H9 (cell line): ENCODE results near the gene COLEC12. TPM values are rescaled to one million over a fixed set of nuclear protein-coding genes. Genes with fewer than 3 reads are reported as not detected.

Source experiments
- DNase-seq: peaks from one replicate; pipeline ENCODE4 v3.0.0-alpha.2; 2017
- H2AFZ ChIP-seq: one replicate; pipeline ENCODE4 v1.6.1; 2013; ENCODE audit warnings: mild to moderate bottlenecking, low read length, control low read depth, moderate library complexity
- H2AK5ac ChIP-seq: 2 replicates; pipeline ENCODE4 v1.6.1; 2013; ENCODE audit warnings: low read length, control low read depth, mixed read lengths; ENCODE audit not compliant: insufficient read length
- H2BK120ac ChIP-seq: one replicate; pipeline ENCODE4 v1.6.1; 2013; ENCODE audit warnings: low read depth, mild to moderate bottlenecking, low read length, control low read depth, inconsistent platforms; ENCODE audit not compliant: poor library complexity, severe bottlenecking
- H2BK12ac ChIP-seq: 2 replicates; pipeline ENCODE4 v1.6.1; 2013; ENCODE audit warnings: low read length, control low read depth, mixed read lengths, low read depth; ENCODE audit not compliant: insufficient read length
- H2BK15ac ChIP-seq: 2 replicates; pipeline ENCODE4 v1.6.1; 2013; ENCODE audit warnings: low read depth, low read length, control low read depth
- H2BK20ac ChIP-seq: one replicate; pipeline ENCODE4 v1.6.1; 2013; ENCODE audit warnings: low read depth, mild to moderate bottlenecking, low read length, control low read depth, inconsistent platforms; ENCODE audit not compliant: poor library complexity, severe bottlenecking
- H2BK5ac ChIP-seq: 2 replicates; pipeline ENCODE4 v1.6.1; 2013; ENCODE audit warnings: low read length, control low read depth, mixed read lengths; ENCODE audit not compliant: insufficient read length
- H3K14ac ChIP-seq: 2 replicates; pipeline ENCODE4 v1.6.1; 2013; ENCODE audit warnings: low read length, control low read depth; ENCODE audit not compliant: insufficient read depth
- H3K18ac ChIP-seq: 2 replicates; pipeline ENCODE4 v1.6.1; 2013; ENCODE audit warnings: low read depth, mild to moderate bottlenecking, mixed read lengths, low read length, control low read depth; ENCODE audit not compliant: insufficient read length
- H3K23ac ChIP-seq: 2 replicates; pipeline ENCODE4 v1.6.1; 2013; ENCODE audit warnings: low read length, control low read depth, mixed read lengths, low read depth; ENCODE audit not compliant: insufficient read length
- H3K23me2 ChIP-seq: 2 replicates; pipeline ENCODE4 v1.6.1; 2013; ENCODE audit warnings: low read depth, mild to moderate bottlenecking, mixed read lengths, low read length, control low read depth; ENCODE audit not compliant: insufficient read length, poor library complexity, severe bottlenecking
- H3K27ac ChIP-seq: 2 replicates; pipeline ENCODE4 v1.5.1; 2013; ENCODE audit warnings: low read length, control low read depth, mixed read lengths, low read depth; ENCODE audit not compliant: insufficient read length
- H3K27me3 ChIP-seq: 2 replicates; pipeline ENCODE4 v1.6.1; 2013; ENCODE audit warnings: low read length, control low read depth, inconsistent platforms; ENCODE audit not compliant: insufficient read depth
- H3K4ac ChIP-seq: 2 replicates; pipeline ENCODE4 v1.6.1; 2013; ENCODE audit warnings: low read depth, mild to moderate bottlenecking, control low read depth, inconsistent platforms, low read length, moderate library complexity
- H3K4me1 ChIP-seq: 2 replicates; pipeline ENCODE4 v1.6.1; 2013; ENCODE audit warnings: low read length, control low read depth, inconsistent platforms; ENCODE audit not compliant: insufficient read depth
- H3K4me2 ChIP-seq: 2 replicates; pipeline ENCODE4 v1.6.1; 2013; ENCODE audit warnings: low read length, control low read depth, mixed read lengths; ENCODE audit not compliant: insufficient read length, insufficient read depth
- H3K56ac ChIP-seq: 2 replicates; pipeline ENCODE4 v1.6.1; 2013; ENCODE audit warnings: low read depth, mild to moderate bottlenecking, mixed read lengths, low read length, control low read depth; ENCODE audit not compliant: insufficient read length
- H3K79me1 ChIP-seq: 2 replicates; pipeline ENCODE4 v1.6.1; 2013; ENCODE audit warnings: low read depth, mild to moderate bottlenecking, moderate library complexity, low read length, control low read depth, inconsistent platforms; ENCODE audit not compliant: insufficient read depth, poor library complexity, severe bottlenecking
- H3K79me2 ChIP-seq: 2 replicates; pipeline ENCODE4 v1.6.1; 2013; ENCODE audit warnings: low read length, control low read depth, inconsistent platforms; ENCODE audit not compliant: insufficient read depth
- H3K9ac ChIP-seq: 2 replicates; pipeline ENCODE4 v1.6.1; 2013; ENCODE audit warnings: low read length, control low read depth, mixed read lengths; ENCODE audit not compliant: insufficient read length; ENCODE audit errors: extremely low read depth
- H3K9me3 ChIP-seq: one replicate; pipeline ENCODE4 v1.6.1; 2013; ENCODE audit warnings: low read depth, low read length, inconsistent platforms; ENCODE audit not compliant: control insufficient read depth
- H3T11ph ChIP-seq: one replicate; pipeline ENCODE4 v1.6.1; 2013; ENCODE audit warnings: mild to moderate bottlenecking, low read length, control low read depth, inconsistent platforms
- H4K20me1 ChIP-seq: one replicate; pipeline ENCODE4 v1.6.1; 2013; ENCODE audit not compliant: control insufficient read depth, insufficient read length, insufficient read depth
- H4K5ac ChIP-seq: 2 replicates; pipeline ENCODE4 v1.6.1; 2013; ENCODE audit warnings: low read depth, mild to moderate bottlenecking, mixed read lengths, low read length, control low read depth; ENCODE audit not compliant: insufficient read length
- H4K8ac ChIP-seq: replicated peaks from 2 replicates; pipeline ENCODE4 v1.6.1; 2013; ENCODE audit warnings: low read length, control low read depth, mixed read lengths, low read depth; ENCODE audit not compliant: insufficient read length
- H4K91ac ChIP-seq: 2 replicates; pipeline ENCODE4 v1.6.1; 2013; ENCODE audit warnings: low read depth, mild to moderate bottlenecking, moderate library complexity, mixed read lengths, low read length, control low read depth; ENCODE audit not compliant: insufficient read length
- H3K27ac Mint-ChIP-seq, 3 experiments: 2 replicates in 2 of 3; 3 replicates in 1 of 3; pipeline ENCODE4 v1.8.0; 2020 to 2021; ENCODE audit warnings: mixed read lengths in 3 of 3, mild to moderate bottlenecking in 1 of 3, moderate library complexity in 1 of 3
- H3K27me3 Mint-ChIP-seq: 2 replicates; pipeline ENCODE4 v1.8.0; 2021; ENCODE audit warnings: low read depth, mild to moderate bottlenecking, moderate library complexity, mixed read lengths
- H3K36me3 Mint-ChIP-seq, 3 experiments: 2 replicates in 2 of 3; 3 replicates in 1 of 3; pipeline ENCODE4 v1.8.0; 2020 to 2021; ENCODE audit warnings: low read depth in 3 of 3, mixed read lengths in 3 of 3; ENCODE audit not compliant: insufficient read depth in 1 of 3
- H3K4me1 Mint-ChIP-seq, 2 experiments: 2 replicates each; pipeline ENCODE4 v1.8.0; 2020; ENCODE audit warnings: mixed read lengths in 2 of 2
- H3K4me3 Mint-ChIP-seq, 2 experiments: 2 replicates in 1 of 2; 3 replicates in 1 of 2; pipeline ENCODE4 v1.8.0; 2020 to 2021; ENCODE audit warnings: mild to moderate bottlenecking in 2 of 2, mixed read lengths in 2 of 2, moderate library complexity in 1 of 2
- H3K9me3 Mint-ChIP-seq, 2 experiments: 2 replicates in 1 of 2; 3 replicates in 1 of 2; pipeline ENCODE4 v1.8.0; 2020; ENCODE audit warnings: mild to moderate bottlenecking in 2 of 2, mixed read lengths in 2 of 2, moderate library complexity in 1 of 2
- CTCF ChIP-seq: fragments of 200-600 bp; sonication (generic); conservative IDR thresholded peaks from 3 replicates; pipeline ENCODE4 v1.8.0; 2021; ENCODE audit warnings: antibody characterized with exemption, mild to moderate bottlenecking
- WGBS: extraction: QIAGEN DNeasy Blood & Tissue Kit; methylation state at CpG from one replicate; pipeline ENCODE4 v1.1.7; 2013; ENCODE audit warnings: missing lambda C conversion rate, low lambda C conversion rate, mixed read lengths; ENCODE audit not compliant: insufficient read length; ENCODE audit errors: extremely low coverage; 5-methylcytosine and 5-hydroxymethylcytosine counted together
- total RNA-seq: library from RNA; stranded (reverse); gene quantifications from 2 replicates; pipeline ENCODE4 v1.2.1, GENCODE V29; 2021

The COLEC12 gene
- total RNA-seq, 1 experiment from 2014 or later, result 0.70 TPM

GRCh38 chr18:388200-388599, 112.3 kb downstream of the COLEC12 start:
- Histone ChIP-seq H3K27ac (no peak overlapping the region), H3K79me2 (no peaks in the 10 kb centered on the region), H2BK5ac (no peak overlapping the region), H3K4ac (no peak overlapping the region), H2AFZ (no peak overlapping the region), H3K18ac (no peak overlapping the region), H2BK12ac (no peak overlapping the region), H4K91ac (no peak overlapping the region), H2AK5ac (no peak overlapping the region), H4K20me1 (no peaks in the 10 kb centered on the region), H4K5ac (no peak overlapping the region), H2BK15ac (no peak overlapping the region), H3K14ac (no peak overlapping the region), H3K9me3 (no peaks in the 10 kb centered on the region), H3K23me2 (no peaks in the 10 kb centered on the region), H3K4me2 (no peak overlapping the region), H3K27me3 (no peaks in the 10 kb centered on the region; the same call in 1 of the 2 replicates), H3K23ac (no peak overlapping the region), H2BK20ac (no peak overlapping the region), H4K8ac (no peak overlapping the region), H3T11ph (no peak overlapping the region), H2BK120ac (no peak overlapping the region), H3K9ac (no peak overlapping the region), H3K79me1 (no peaks in the 10 kb centered on the region), H3K4me1 (no peaks in the 10 kb centered on the region), H3K56ac (no peak overlapping the region)
- H3K27ac Mint-ChIP-seq, result no peak overlapping the region
- no peak for DNase-seq
- H3K4me1 Mint-ChIP-seq, result peaks cover 3 to 4% of the 10 kb centered on the region in 2 experiments; a peak in 2 of 4 replicates
- no peak overlapping the region for H3K4me3 Mint-ChIP-seq
- no peak for TF ChIP-seq CTCF
- no CpG with 5 or more reads among the region's 5 CpGs for WGBS
- H3K27me3 Mint-ChIP-seq, result peaks cover 3% of the 10 kb centered on the region
- H3K9me3 Mint-ChIP-seq, result no peaks in the 10 kb centered on the region; a peak in 1 of 5 replicates
- no peaks in the 10 kb centered on the region for H3K36me3 Mint-ChIP-seq
